Astrocyte (in vitro differentiated cells and primary cell): ENCODE measurements around the gene CD46. TPM values are rescaled to one million over a fixed set of nuclear protein-coding genes. Genes with fewer than 3 reads are reported as not detected.
"Not testable (repeated sequence)": the region's sequence is repeated elsewhere in the genome, so short reads cannot be mapped to it uniquely, and the experiment has no call there.

Source experiments
- DNase-seq: peaks from one replicate; pipeline ENCODE4 v3.0.0-alpha.2; 2010; ENCODE audit warnings: low read depth
- FAIRE-seq: peaks from 2 replicates; lab custom pipeline; 2011; peaks lifted over from hg19 to GRCh38; lab: Jason Lieb, UNC
- H2AFZ ChIP-seq: 2 replicates; pipeline ENCODE4 v1.6.0; 2012; ENCODE audit warnings: low read depth, low read length, inconsistent platforms
- H3K27ac ChIP-seq: 2 replicates; pipeline ENCODE4 v1.5.1; 2011; ENCODE audit warnings: low read depth, low read length, inconsistent platforms
- H3K27me3 ChIP-seq: 2 replicates; pipeline ENCODE4 v1.6.0; 2011; ENCODE audit warnings: low read length, inconsistent platforms; ENCODE audit not compliant: insufficient read depth
- H3K36me3 ChIP-seq: 2 replicates; pipeline ENCODE4 v1.5.1; 2011; ENCODE audit warnings: low read length, inconsistent platforms; ENCODE audit not compliant: insufficient read depth
- H3K4me1 ChIP-seq: 2 replicates; pipeline ENCODE4 v1.5.1; 2011; ENCODE audit warnings: low read length, inconsistent platforms; ENCODE audit not compliant: insufficient read depth
- H3K4me2 ChIP-seq: 2 replicates; pipeline ENCODE4 v1.6.0; 2012; ENCODE audit warnings: low read length, inconsistent platforms
- H3K4me3 ChIP-seq: 2 replicates; pipeline ENCODE4 v1.5.1; 2011; ENCODE audit warnings: low read depth, mild to moderate bottlenecking, low read length, inconsistent platforms; ENCODE audit not compliant: insufficient read depth
- H3K79me2 ChIP-seq: 2 replicates; pipeline ENCODE4 v1.6.0; 2012; ENCODE audit warnings: mild to moderate bottlenecking, low read length, inconsistent platforms; ENCODE audit not compliant: insufficient read depth
- H3K9ac ChIP-seq: 2 replicates; pipeline ENCODE4 v1.6.0; 2012; ENCODE audit warnings: mild to moderate bottlenecking, low read length, inconsistent platforms
- H3K9me3 ChIP-seq: 2 replicates; pipeline ENCODE4 v1.5.1; 2012; ENCODE audit warnings: low read depth, mild to moderate bottlenecking, low read length, inconsistent platforms; ENCODE audit not compliant: insufficient read depth
- H4K20me1 ChIP-seq: 2 replicates; pipeline ENCODE4 v1.6.0; 2012; ENCODE audit warnings: low read length, inconsistent platforms; ENCODE audit not compliant: insufficient read depth
- H3K27ac Mint-ChIP-seq: one replicate; pipeline ENCODE4 v1.8.0; 2021; ENCODE audit warnings: mild to moderate bottlenecking, mixed read lengths; ENCODE audit not compliant: unreplicated experiment
- H3K27me3 Mint-ChIP-seq: one replicate; pipeline ENCODE4 v1.8.0; 2021; ENCODE audit warnings: low read depth, mixed read lengths; ENCODE audit not compliant: unreplicated experiment
- H3K36me3 Mint-ChIP-seq: one replicate; pipeline ENCODE4 v1.8.0; 2021; ENCODE audit warnings: low read depth, mixed read lengths; ENCODE audit not compliant: unreplicated experiment
- H3K4me1 Mint-ChIP-seq: one replicate; pipeline ENCODE4 v1.8.0; 2021; ENCODE audit warnings: low read depth, mixed read lengths; ENCODE audit not compliant: unreplicated experiment
- H3K4me3 Mint-ChIP-seq: one replicate; pipeline ENCODE4 v1.8.0; 2021; ENCODE audit warnings: mild to moderate bottlenecking, moderate library complexity, mixed read lengths; ENCODE audit not compliant: unreplicated experiment
- H3K9me3 Mint-ChIP-seq: one replicate; pipeline ENCODE4 v1.8.0; 2021; ENCODE audit warnings: mild to moderate bottlenecking, mixed read lengths; ENCODE audit not compliant: unreplicated experiment
- EZH2 ChIP-seq: IDR thresholded peaks from 2 replicates; pipeline ENCODE4 v1.6.1; 2012; ENCODE audit warnings: mild to moderate bottlenecking, low read length, inconsistent platforms; ENCODE audit not compliant: insufficient read depth
- total RNA-seq: library from RNA; stranded (reverse); gene quantifications from 2 replicates; pipeline ENCODE4 v1.2.1, GENCODE V29; 2021
- TF ChIP-seq, protein P1 (sequence below): IDR thresholded peaks from 2 replicates; pipeline ENCODE4 v1.5.1; 2011; ENCODE audit warnings: low read depth, mild to moderate bottlenecking, inconsistent platforms, low read length, moderate library complexity; ENCODE audit not compliant: insufficient read depth

CD46 gene
- total RNA-seq, 1 donor from 2014 or later = 176 TPM

GRCh38 chr1:207738158-207738659, 13.6 kb upstream of the CD46 start:
- not testable (repeated sequence) for H2AFZ ChIP-seq, H3K27ac Mint-ChIP-seq, H3K9me3 ChIP-seq, H3K4me1 ChIP-seq, H3K4me3 Mint-ChIP-seq, H3K27me3 Mint-ChIP-seq, H3K4me2 ChIP-seq, FAIRE-seq, H3K27ac ChIP-seq, H3K9me3 Mint-ChIP-seq, H3K9ac ChIP-seq, DNase-seq, H3K36me3 Mint-ChIP-seq, H3K4me3 ChIP-seq, H3K79me2 ChIP-seq, H3K27me3 ChIP-seq, H4K20me1 ChIP-seq, H3K36me3 ChIP-seq, H3K4me1 Mint-ChIP-seq

DNA sequence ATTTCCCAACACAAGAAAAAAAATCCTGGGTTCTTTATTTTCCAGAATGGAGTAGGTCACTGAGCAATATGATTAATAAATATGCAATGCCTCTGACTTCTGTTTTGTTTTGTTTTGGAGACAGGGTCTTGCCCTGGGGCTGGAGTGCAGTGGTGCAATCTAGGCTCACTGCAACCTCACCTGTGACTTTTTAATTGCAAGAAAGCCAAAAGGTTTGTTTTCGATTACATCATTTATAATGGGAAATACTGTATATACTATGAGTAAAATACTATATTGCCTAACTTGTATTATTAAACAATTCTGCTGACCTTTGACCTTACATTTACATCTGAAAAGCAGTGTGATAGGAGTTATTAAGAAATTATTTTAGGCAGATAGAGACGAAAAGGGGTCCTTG, 11.6 kb upstream of the CD46 start:
- Histone ChIP-seq H3K79me2 (no peaks in the 10 kb centered on the region), H2AFZ (no peak overlapping the region), H3K9me3 (no peaks in the 10 kb centered on the region), H3K4me3 (no peak overlapping the region), H3K27me3 (no peaks in the 10 kb centered on the region), H3K36me3 (no peaks in the 10 kb centered on the region), H3K4me1 (no peaks in the 10 kb centered on the region), H3K4me2 (no peak overlapping the region), H3K9ac (no peak overlapping the region), H3K27ac (no peak overlapping the region), H4K20me1 (no peaks in the 10 kb centered on the region)
- FAIRE-seq (no peak), DNase-seq (no peak)
- Mint-ChIP-seq H3K27ac (no peak overlapping the region), H3K36me3 (no peaks in the 10 kb centered on the region), H3K27me3 (peaks cover 3% of the 10 kb centered on the region), H3K4me1 (peaks cover 8% of the 10 kb centered on the region), H3K9me3 (no peaks in the 10 kb centered on the region), H3K4me3 (no peak overlapping the region)
- no peak for TF ChIP-seq EZH2
- TF ChIP-seq, protein P1, sequence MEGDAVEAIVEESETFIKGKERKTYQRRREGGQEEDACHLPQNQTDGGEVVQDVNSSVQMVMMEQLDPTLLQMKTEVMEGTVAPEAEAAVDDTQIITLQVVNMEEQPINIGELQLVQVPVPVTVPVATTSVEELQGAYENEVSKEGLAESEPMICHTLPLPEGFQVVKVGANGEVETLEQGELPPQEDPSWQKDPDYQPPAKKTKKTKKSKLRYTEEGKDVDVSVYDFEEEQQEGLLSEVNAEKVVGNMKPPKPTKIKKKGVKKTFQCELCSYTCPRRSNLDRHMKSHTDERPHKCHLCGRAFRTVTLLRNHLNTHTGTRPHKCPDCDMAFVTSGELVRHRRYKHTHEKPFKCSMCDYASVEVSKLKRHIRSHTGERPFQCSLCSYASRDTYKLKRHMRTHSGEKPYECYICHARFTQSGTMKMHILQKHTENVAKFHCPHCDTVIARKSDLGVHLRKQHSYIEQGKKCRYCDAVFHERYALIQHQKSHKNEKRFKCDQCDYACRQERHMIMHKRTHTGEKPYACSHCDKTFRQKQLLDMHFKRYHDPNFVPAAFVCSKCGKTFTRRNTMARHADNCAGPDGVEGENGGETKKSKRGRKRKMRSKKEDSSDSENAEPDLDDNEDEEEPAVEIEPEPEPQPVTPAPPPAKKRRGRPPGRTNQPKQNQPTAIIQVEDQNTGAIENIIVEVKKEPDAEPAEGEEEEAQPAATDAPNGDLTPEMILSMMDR = no peak

GRCh38 chr1:207742850-207743555, 8.9 kb upstream of the CD46 start:
- no peaks in the 10 kb centered on the region for H3K79me2 ChIP-seq
- DNase-seq (no peak), FAIRE-seq (no peak)
- no peak overlapping the region for H3K4me3 ChIP-seq
- peaks cover 3% of the 10 kb centered on the region for H3K27me3 Mint-ChIP-seq
- H3K27ac Mint-ChIP-seq = no peak overlapping the region
- H3K4me2 ChIP-seq = no peak overlapping the region
- no peaks in the 10 kb centered on the region for H3K36me3 ChIP-seq
- H3K9me3 ChIP-seq = no peaks in the 10 kb centered on the region
- no peak overlapping the region for H2AFZ ChIP-seq
- H3K4me3 Mint-ChIP-seq = no peak overlapping the region
- no peak overlapping the region for H3K9ac ChIP-seq
- H3K27me3 ChIP-seq = no peaks in the 10 kb centered on the region
- no peaks in the 10 kb centered on the region for H3K4me1 ChIP-seq
- peaks cover 3% of the 10 kb centered on the region for H3K4me1 Mint-ChIP-seq
- no peaks in the 10 kb centered on the region for H3K36me3 Mint-ChIP-seq
- TF ChIP-seq, protein P1 = no peak
- TF ChIP-seq EZH2 = no peak
- H3K9me3 Mint-ChIP-seq = no peaks in the 10 kb centered on the region
- no peak overlapping the region for H3K27ac ChIP-seq
- H4K20me1 ChIP-seq = no peaks in the 10 kb centered on the region
